Effector memory CD4-positive, alpha-beta T cell (primary cell): ENCODE measurements around the gene MLST8.
"Not testable (repeated sequence)": the region's sequence is repeated elsewhere in the genome, so short reads cannot be mapped to it uniquely, and the experiment has no call there.

ENCODE experiments used
- DNase-seq, 3 donors: peaks; one replicate each; pipeline ENCODE4 v3.0.0-alpha.2; 2020
- H3K27ac ChIP-seq: 2 replicates; pipeline ENCODE4 v1.7.0; 2013; ENCODE audit warnings: mild to moderate bottlenecking, low read length, moderate library complexity; ENCODE audit not compliant: insufficient read depth, poor library complexity, severe bottlenecking
- H3K27me3 ChIP-seq: replicated peaks from 2 replicates; pipeline ENCODE4 v1.7.0; 2013; ENCODE audit warnings: mild to moderate bottlenecking, low read length; ENCODE audit not compliant: insufficient read depth, control insufficient read depth, poor library complexity, severe bottlenecking
- H3K36me3 ChIP-seq: 2 replicates; pipeline ENCODE4 v1.7.0; 2013; ENCODE audit warnings: mild to moderate bottlenecking, low read length, moderate library complexity; ENCODE audit not compliant: control insufficient read depth, insufficient read depth
- H3K4me1 ChIP-seq: 2 replicates; pipeline ENCODE4 v1.7.0; 2013; ENCODE audit warnings: low read length, mild to moderate bottlenecking; ENCODE audit not compliant: control insufficient read depth, insufficient read depth, poor library complexity, severe bottlenecking
- H3K4me3 ChIP-seq: 2 replicates; pipeline ENCODE4 v1.7.0; 2013; ENCODE audit warnings: low read length, low read depth, mild to moderate bottlenecking; ENCODE audit not compliant: insufficient read depth, poor library complexity, severe bottlenecking
- H3K9me3 ChIP-seq: 2 replicates; pipeline ENCODE4 v1.7.0; 2013; ENCODE audit warnings: mild to moderate bottlenecking, low read length, moderate library complexity; ENCODE audit not compliant: control insufficient read depth

MLST8 gene

GRCh38 chr16:2257726-2258125, 52.5 kb downstream of the MLST8 start:
- H3K27ac ChIP-seq: no peak overlapping the region
- H3K4me1 ChIP-seq: no peaks in the 10 kb centered on the region
- DNase-seq: no peak
- H3K4me3 ChIP-seq: no peak overlapping the region
- H3K9me3 ChIP-seq: no peaks in the 10 kb centered on the region
- peaks cover 68% of the 10 kb centered on the region for H3K36me3 ChIP-seq
- no peaks in the 10 kb centered on the region for H3K27me3 ChIP-seq

- not testable (repeated sequence) for H3K27me3 ChIP-seq, H3K27ac ChIP-seq, H3K4me1 ChIP-seq, H3K9me3 ChIP-seq, H3K4me3 ChIP-seq, DNase-seq
- peaks cover 76% of the 10 kb centered on the region for H3K36me3 ChIP-seq
These were observed 53.3 kb downstream of the MLST8 start for GRCh38 chr16:2258530-2258929.
